K562 (cell line): Measurements from ENCODE around the gene C6orf58. TPM values are rescaled to one million over a fixed set of nuclear protein-coding genes. Genes with fewer than 3 reads are reported as not detected.

Experiments used
- ATAC-seq: fragments of 200-7000 bp; cut with Tn5 transposase; 3 replicates; pipeline ENCODE4 v1.9.1; 2020; ENCODE audit warnings: moderate library complexity
- BruUV-seq: library from RNA; stranded (reverse); fragments of 400-500 nt; replicated peaks from 2 replicates; lab custom pipeline; 2021; lab: Mats Ljungman, UMichigan
- CTCF ChIA-PET: fragments of 300-600 bp; formaldehyde crosslinking; extraction: SDS; loops from one replicate; lab custom pipeline; 2021; ENCODE audit warnings: low intra/inter-chr PET ratio; lab: Yijun Ruan, JAX
- POLR2A ChIA-PET: fragments of 300-600, 350-650 bp; sonication (Branson Sonifier 250); formaldehyde crosslinking; extraction: SDS; loops from one replicate; lab custom pipeline; 2021; ENCODE audit warnings: antibody characterized with exemption, inconsistent platforms; lab: Yijun Ruan, JAX
- DNase-seq, 4 experiments: peaks; one replicate each; pipeline versions ENCODE4 v3.0.0 to v3.0.0-alpha.2; 2011 to 2018; ENCODE audit warnings: low spot score in 3 of 4, mixed read lengths in 3 of 4; ENCODE audit errors: extremely low read depth in 1 of 4
- FAIRE-seq: peaks from 2 replicates; lab custom pipeline; 2011; peaks lifted over from hg19 to GRCh38; lab: Jason Lieb, UNC
- H2AFZ ChIP-seq: 2 replicates; pipeline ENCODE4 v1.6.0; 2011; ENCODE audit warnings: low read depth, low read length, control low read depth, inconsistent platforms
- H3K27ac ChIP-seq: fragments of 200-600 bp; 3 replicates; pipeline ENCODE4 v1.8.0; 2011; ENCODE audit warnings: low read depth, mild to moderate bottlenecking, control low read depth, inconsistent platforms, low read length, moderate library complexity, mixed read lengths; ENCODE audit errors: extremely low read depth
- H3K27me3 ChIP-seq, 2 experiments: fragments of 300-600 bp in 1 of 2; 2 replicates in 1 of 2; 3 replicates in 1 of 2; pipeline versions ENCODE4 v1.6.0 to v1.8.0; 2011; ENCODE audit warnings: inconsistent platforms in 2 of 2, low read length in 2 of 2, mild to moderate bottlenecking in 1 of 2, mixed read lengths in 1 of 2, moderate library complexity in 1 of 2; ENCODE audit not compliant: control insufficient read depth in 2 of 2, insufficient read depth in 2 of 2
- H3K36me3 ChIP-seq: fragments of 300-600 bp; 3 replicates; pipeline ENCODE4 v1.8.0; 2011; ENCODE audit warnings: mild to moderate bottlenecking, low read length, inconsistent platforms; ENCODE audit not compliant: control insufficient read depth, insufficient read depth
- H3K4me1 ChIP-seq, 2 experiments: fragments of 200-600 bp in 1 of 2; replicated peaks in 1 of 2; 2 replicates in 1 of 2; 3 replicates in 1 of 2; pipeline versions ENCODE4 v1.5.1 to v1.8.0; 2011; ENCODE audit warnings: inconsistent platforms in 2 of 2, low read length in 2 of 2, mild to moderate bottlenecking in 1 of 2, mixed read lengths in 1 of 2, moderate library complexity in 1 of 2; ENCODE audit not compliant: control insufficient read depth in 2 of 2, insufficient read depth in 2 of 2
- H3K4me2 ChIP-seq: 2 replicates; pipeline ENCODE4 v1.6.1; 2011; ENCODE audit warnings: low read length, control low read depth, inconsistent platforms, mixed read lengths; ENCODE audit not compliant: insufficient read depth
- H3K4me3 ChIP-seq: fragments of 200-600 bp; sonication (generic), shearing (Covaris generic); 2 replicates; pipeline ENCODE4 v1.5.1; 2016; ENCODE audit warnings: control low read depth, inconsistent platforms
- H3K79me2 ChIP-seq: fragments of 200-600 bp; 3 replicates; pipeline ENCODE4 v1.8.0; 2011; ENCODE audit warnings: low read length, inconsistent platforms; ENCODE audit not compliant: control insufficient read depth, insufficient read depth
- H3K9ac ChIP-seq, 2 experiments: 2 replicates each; pipeline versions ENCODE4 v1.6.0 to v1.6.1; 2011; ENCODE audit warnings: low read depth in 2 of 2, low read length in 2 of 2, control low read depth in 1 of 2, inconsistent platforms in 1 of 2, mild to moderate bottlenecking in 1 of 2, mixed read lengths in 1 of 2; ENCODE audit not compliant: insufficient read depth in 1 of 2
- H3K9me1 ChIP-seq: one replicate; pipeline ENCODE4 v1.6.0; 2011; ENCODE audit warnings: inconsistent platforms, mild to moderate bottlenecking, low read length, moderate library complexity; ENCODE audit not compliant: control insufficient read depth, insufficient read depth
- H3K9me3 ChIP-seq: replicated peaks from 2 replicates; pipeline ENCODE4 v1.5.1; 2011; ENCODE audit warnings: low read depth, low read length, inconsistent platforms; ENCODE audit not compliant: control insufficient read depth, insufficient read depth
- H4K20me1 ChIP-seq: replicated peaks from 2 replicates; pipeline ENCODE4 v1.6.1; 2011; ENCODE audit warnings: low read length, inconsistent platforms, mixed read lengths; ENCODE audit not compliant: control insufficient read depth, insufficient read depth
- BCOR ChIP-seq: fragments of 450-650 bp; IDR thresholded peaks from 2 replicates; pipeline ENCODE4 v1.6.1; 2016
- CHCHD3 ChIP-seq: fragments of 250-450 bp; sonication (Bioruptor Pico); IDR thresholded peaks from 2 replicates; pipeline ENCODE4 v2.1.2; 2022; ENCODE audit warnings: mild to moderate bottlenecking
- E2F3 ChIP-seq: fragments of 250-450 bp; sonication (Bioruptor Pico); IDR thresholded peaks from 2 replicates; pipeline ENCODE4 v1.4.0; 2020; ENCODE audit warnings: mild to moderate bottlenecking
- E2F6 ChIP-seq, 2 experiments: IDR thresholded peaks; 2 replicates each; pipeline ENCODE4 v1.6.1; 2011; ENCODE audit warnings: borderline replicate concordance in 1 of 2, control low read depth in 1 of 2, low read depth in 1 of 2, low read length in 1 of 2, mild to moderate bottlenecking in 1 of 2, mixed read lengths in 1 of 2, moderate library complexity in 1 of 2; ENCODE audit not compliant: insufficient read depth in 1 of 2, insufficient read length in 1 of 2, poor library complexity in 1 of 2, severe bottlenecking in 1 of 2; ENCODE audit errors: extremely low read depth in 1 of 2
- ETS1 ChIP-seq: conservative IDR thresholded peaks from 2 replicates; pipeline ENCODE4 v1.6.1; 2011; ENCODE audit warnings: low read depth, mild to moderate bottlenecking, low read length; ENCODE audit not compliant: control insufficient read depth
- GATAD2B ChIP-seq: fragments of 450-650 bp; IDR thresholded peaks from 2 replicates; pipeline ENCODE4 v1.6.1; 2017; ENCODE audit warnings: mild to moderate bottlenecking, borderline replicate concordance
- NELFE ChIP-seq: IDR thresholded peaks from 2 replicates; pipeline ENCODE4 v1.6.1; 2011; ENCODE audit warnings: mild to moderate bottlenecking; ENCODE audit not compliant: insufficient read depth, insufficient read length
- RFX7 ChIP-seq: fragments of 250-450 bp; sonication (Bioruptor Pico); IDR thresholded peaks from 2 replicates; pipeline ENCODE4 v1.5.1; 2021; ENCODE audit warnings: mild to moderate bottlenecking
- STAT5A ChIP-seq: IDR thresholded peaks from 2 replicates; pipeline ENCODE4 v1.6.1; 2012; ENCODE audit warnings: low read length, inconsistent platforms, borderline replicate concordance
- USF2 ChIP-seq: sonication (generic); formaldehyde crosslinking; IDR thresholded peaks from 2 replicates; pipeline ENCODE4 v1.5.0; 2020; ENCODE audit warnings: missing genetic modification reagents
- WHSC1 ChIP-seq: IDR thresholded peaks from one replicate; pipeline ENCODE4 v1.6.1; 2012; ENCODE audit warnings: low read length, control low read depth, inconsistent platforms
- ZNF277 ChIP-seq: fragments of 250-450 bp; sonication (Bioruptor Pico); IDR thresholded peaks from 2 replicates; pipeline ENCODE4 v1.8.0; 2022; ENCODE audit warnings: inconsistent platforms, mild to moderate bottlenecking, moderate library complexity, borderline replicate concordance
- ZNF316 ChIP-seq: fragments of 450-650 bp; IDR thresholded peaks from 2 replicates; pipeline ENCODE4 v1.6.1; 2016
- ZNF551 ChIP-seq: fragments of 250-450 bp; sonication (Bioruptor Pico); IDR thresholded peaks from 2 replicates; pipeline ENCODE4 v1.5.0; 2021; ENCODE audit warnings: mild to moderate bottlenecking, moderate library complexity
- ZNF584 ChIP-seq: fragments of 200-800 bp; sonication (Bioruptor generic); IDR thresholded peaks from 2 replicates; pipeline ENCODE4 v1.6.1; 2016; ENCODE audit warnings: low read depth, mild to moderate bottlenecking, missing genetic modification characterization, missing compliant biosample characterization
- ZNF589 ChIP-seq: fragments of 200-800 bp; sonication (Bioruptor generic); IDR thresholded peaks from 2 replicates; pipeline ENCODE4 v1.6.1; 2016; ENCODE audit warnings: low read depth, missing genetic modification characterization, missing compliant biosample characterization
- ZNF75A ChIP-seq: fragments of 450-650 bp; formaldehyde crosslinking; IDR thresholded peaks from 2 replicates; pipeline ENCODE4 v1.4.0; 2020; ENCODE audit warnings: mild to moderate bottlenecking
- WGBS: fragments of 100-300 bp; shearing (Covaris generic); methylation state at CpG from one replicate; pipeline ENCODE4 v1.1.6; 2016; ENCODE audit warnings: low coverage, mixed read lengths; ENCODE audit not compliant: insufficient coverage; ENCODE audit errors: missing lambda C conversion rate; 5-methylcytosine and 5-hydroxymethylcytosine counted together
- in situ Hi-C: fragments of 300-500 bp; cut with MboI; formaldehyde crosslinking; loops from 4 replicates; pipeline ENCODE4 v1.15.0; 2018; ENCODE audit warnings: inconsistent platforms, mixed read lengths
- intact Hi-C: fragments of 100-400 bp; cut with micrococcal nuclease; formaldehyde crosslinking; loops from 2 replicates; pipeline ENCODE4 v1.14.2; 2022
- polyA plus RNA-seq, 8 experiments: library from polyadenylated mRNA; depleted of rRNA in 4 of 8; stranded (reverse) in 5 of 8; unstranded in 3 of 8; fragments of >200 nt; fragmentation: Nextera tagmentation in 2 of 8; fragmentation: Illumina TruSeq in 1 of 8; extraction: Ambion mirVana in 2 of 8; extraction: Trizol in 1 of 8; gene quantifications; 2 replicates each; pipeline versions ENCODE4 v1.2.1 to v1.2.3, GENCODE V29; 2011 to 2014; ENCODE audit warnings: inconsistent platforms in 1 of 8, missing spikeins in 1 of 8
- total RNA-seq, 7 experiments: library from RNA; depleted of rRNA in 6 of 7; stranded (reverse); fragments of >200 nt in 6 of 7; fragmentation: Illumina TruSeq in 2 of 7; extraction: Trizol in 2 of 7; gene quantifications; 2 replicates each; pipeline versions ENCODE4 v1.2.1 to v1.2.3, GENCODE V29; 2011 to 2021; ENCODE audit warnings: low replicate concordance in 1 of 7

The C6orf58 gene
- total and polyA plus RNA-seq, 9 of the 15 experiments (the other 6 are each of a cell fraction or from before 2014, with no cell fraction given), result 0.04 TPM; not detected in 8

- no peaks in the 10 kb centered on the region for H3K27me3 ChIP-seq
- in situ Hi-C loops (no loop called here), intact Hi-C loops (loop anchor here (2.0 to 5.0 kb wide), 3 partner anchors 74 to 352 kb away; no protein-coding TSS in a partner anchor)
- H2AFZ ChIP-seq, result no peak overlapping the region
- no peak for DNase-seq
- no peak overlapping the region for H3K4me3 ChIP-seq
- BruUV-seq, result no TSS peak
- no peaks in the 10 kb centered on the region for H3K4me1 ChIP-seq
- ChIA-PET CTCF (interaction anchor here (1.3 kb wide), 1 partner anchor 236 kb away, joined by 8 read pairs; no protein-coding TSS in a partner anchor), POLR2A (interaction anchor here (0.5 kb wide), 1 partner anchor 242 kb away, joined by 3 read pairs; no protein-coding TSS in a partner anchor)
- H4K20me1 ChIP-seq, result no peaks in the 10 kb centered on the region
- no peaks in the 10 kb centered on the region for H3K79me2 ChIP-seq
- no CpG with 5 or more reads among the region's 2 CpGs for WGBS
- FAIRE-seq, result no peak
- no peak overlapping the region for H3K27ac ChIP-seq
- H3K36me3 ChIP-seq, result no peaks in the 10 kb centered on the region
- no peak overlapping the region for H3K9ac ChIP-seq
- H3K9me3 ChIP-seq, result no peaks in the 10 kb centered on the region
- no peak overlapping the region for H3K4me2 ChIP-seq
- no peak for TF ChIP-seq ZNF589 (CRISPR knock-in tag)
- no peak for TF ChIP-seq ZNF277 (CRISPR knock-in tag)
- no peak for TF ChIP-seq BCOR
- no peak for TF ChIP-seq NELFE
- no peak for TF ChIP-seq ZNF316
- no peak for TF ChIP-seq ETS1
- TF ChIP-seq E2F3, result no peak
- TF ChIP-seq USF2, result no peak
- no peak for TF ChIP-seq CHCHD3 (CRISPR knock-in tag)
- TF ChIP-seq ZNF75A (CRISPR knock-in tag), result no peak
- TF ChIP-seq RFX7 (CRISPR knock-in tag), result no peak
- no peak for TF ChIP-seq ZNF551 (CRISPR knock-in tag)
- no peak for TF ChIP-seq GATAD2B
- TF ChIP-seq E2F6 (IDR thresholded peaks at IDR 0.05; ENCODE audit: borderline replicate concordance in 1 of 2, extremely low read depth in 1 of 2, insufficient read depth in 1 of 2, insufficient read length in 1 of 2, low read depth in 1 of 2, low read length in 1 of 2, poor library complexity in 1 of 2, severe bottlenecking in 1 of 2), result no peak
- TF ChIP-seq STAT5A, result no peak
- no peak for TF ChIP-seq WHSC1
- no peak for TF ChIP-seq ZNF584 (CRISPR knock-in tag)
- ATAC-seq, result no peak
- H3K9me1 ChIP-seq, result no peaks in the 10 kb centered on the region
These were observed 38.2 kb upstream of the C6orf58 start for GRCh38 chr6:127538750-127539264.
